IMR-90 (cell line): Measurements from ENCODE around the gene INSL3. TPM values are rescaled to one million over a fixed set of nuclear protein-coding genes. Genes with fewer than 3 reads are reported as not detected.

Source experiments
- polyA plus RNA-seq, 3 experiments: library from polyadenylated mRNA; depleted of rRNA; stranded (reverse); fragments of >200 nt; gene quantifications; 2 replicates each; pipeline ENCODE4 v1.2.3, GENCODE V29; 2012; ENCODE audit warnings: low replicate concordance in 1 of 3
- total RNA-seq: library from RNA; depleted of rRNA; stranded (reverse); fragments of >200 nt; gene quantifications from 2 replicates; pipeline ENCODE4 v1.2.3, GENCODE V29; 2012
- TF ChIP-seq, protein P1 (sequence below): fragments of 150-350 bp; IDR thresholded peaks from 2 replicates; pipeline ENCODE4 v1.6.1; 2017; ENCODE audit warnings: mild to moderate bottlenecking, antibody characterized with exemption, low read length, low read depth
- TF ChIP-seq, protein P2 (sequence below): fragments of 150-350 bp; IDR thresholded peaks from 2 replicates; pipeline ENCODE4 v1.6.1; 2016; ENCODE audit warnings: low read depth, mild to moderate bottlenecking, low read length, moderate library complexity, borderline replicate concordance

Gene INSL3
- total and polyA plus RNA-seq, 2 of the 4 experiments (the other 2 are of a cell fraction): not detected

DNA sequence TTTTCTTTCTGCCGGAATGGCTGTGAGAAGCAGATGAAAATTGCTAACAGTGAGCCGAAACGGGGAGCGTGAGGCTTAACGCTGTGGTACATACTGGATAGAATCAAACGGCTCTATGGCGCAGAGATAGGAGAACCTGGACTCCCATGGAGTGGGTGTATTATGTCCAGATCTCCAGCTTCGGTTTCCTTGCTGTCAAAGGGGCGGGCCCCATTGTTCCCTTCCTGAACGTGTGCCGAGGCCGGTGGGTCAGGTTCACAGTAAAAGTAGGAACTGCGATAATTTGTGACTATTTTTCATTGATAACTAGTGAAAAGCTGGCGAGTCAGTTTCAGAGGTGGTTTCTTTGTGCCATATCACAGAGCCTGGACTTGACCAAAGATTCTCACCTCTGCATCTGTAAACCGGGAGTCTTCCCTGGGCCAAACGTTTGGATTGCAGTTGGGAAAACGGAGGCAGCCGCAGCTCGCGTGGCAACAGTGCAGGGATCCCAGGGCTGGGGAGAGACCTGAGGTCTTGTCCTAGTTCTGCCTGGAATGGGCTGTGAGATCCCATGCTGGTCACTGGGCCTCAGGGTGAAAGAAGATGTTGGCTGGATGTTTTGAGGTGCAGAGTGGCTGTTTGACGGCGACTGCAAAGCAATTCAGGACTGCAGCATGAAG lies 39.1 kb upstream of the INSL3 start (continued):
- TF ChIP-seq, protein P1, sequence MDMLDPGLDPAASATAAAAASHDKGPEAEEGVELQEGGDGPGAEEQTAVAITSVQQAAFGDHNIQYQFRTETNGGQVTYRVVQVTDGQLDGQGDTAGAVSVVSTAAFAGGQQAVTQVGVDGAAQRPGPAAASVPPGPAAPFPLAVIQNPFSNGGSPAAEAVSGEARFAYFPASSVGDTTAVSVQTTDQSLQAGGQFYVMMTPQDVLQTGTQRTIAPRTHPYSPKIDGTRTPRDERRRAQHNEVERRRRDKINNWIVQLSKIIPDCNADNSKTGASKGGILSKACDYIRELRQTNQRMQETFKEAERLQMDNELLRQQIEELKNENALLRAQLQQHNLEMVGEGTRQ: no peak
- TF ChIP-seq, protein P2, sequence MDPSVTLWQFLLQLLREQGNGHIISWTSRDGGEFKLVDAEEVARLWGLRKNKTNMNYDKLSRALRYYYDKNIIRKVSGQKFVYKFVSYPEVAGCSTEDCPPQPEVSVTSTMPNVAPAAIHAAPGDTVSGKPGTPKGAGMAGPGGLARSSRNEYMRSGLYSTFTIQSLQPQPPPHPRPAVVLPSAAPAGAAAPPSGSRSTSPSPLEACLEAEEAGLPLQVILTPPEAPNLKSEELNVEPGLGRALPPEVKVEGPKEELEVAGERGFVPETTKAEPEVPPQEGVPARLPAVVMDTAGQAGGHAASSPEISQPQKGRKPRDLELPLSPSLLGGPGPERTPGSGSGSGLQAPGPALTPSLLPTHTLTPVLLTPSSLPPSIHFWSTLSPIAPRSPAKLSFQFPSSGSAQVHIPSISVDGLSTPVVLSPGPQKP: no peak
